Measurements from ENCODE around the gene AGAP3.

DNA sequence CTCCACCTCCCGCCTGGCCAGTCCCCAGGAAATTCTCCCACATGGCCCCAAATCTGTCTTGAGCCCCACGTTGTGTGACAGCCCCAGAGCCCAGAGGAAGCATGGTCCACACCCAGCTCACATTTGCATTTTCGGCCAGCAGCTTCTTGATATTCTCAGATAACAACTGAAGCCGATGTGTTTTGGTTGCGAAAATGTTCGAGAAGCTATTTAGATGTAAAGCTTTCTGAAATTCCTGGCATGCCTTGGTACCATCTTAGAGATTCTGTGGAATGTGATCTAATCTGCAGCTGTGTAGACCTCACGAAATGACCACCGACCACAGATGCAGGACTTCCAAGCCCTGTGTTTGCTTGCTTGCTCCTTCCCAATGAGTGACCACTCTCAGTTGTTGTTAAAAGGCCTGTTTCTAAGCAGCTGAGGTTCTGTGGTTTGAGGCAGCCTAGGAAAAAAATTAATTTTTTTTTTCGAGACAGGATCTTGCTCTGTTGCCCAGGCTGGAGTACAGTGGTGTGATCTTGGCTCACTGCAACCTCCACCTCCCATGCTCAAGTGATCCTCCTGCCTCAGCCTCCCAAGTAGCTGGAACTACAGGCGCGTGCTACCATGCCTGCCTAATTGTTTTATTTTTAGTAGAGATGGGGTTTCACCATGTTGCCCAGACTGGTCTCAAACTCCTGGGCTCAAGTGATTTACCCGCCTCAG lies 18.1 kb upstream of the AGAP3 start:
- TF ChIP-seq, protein P1, sequence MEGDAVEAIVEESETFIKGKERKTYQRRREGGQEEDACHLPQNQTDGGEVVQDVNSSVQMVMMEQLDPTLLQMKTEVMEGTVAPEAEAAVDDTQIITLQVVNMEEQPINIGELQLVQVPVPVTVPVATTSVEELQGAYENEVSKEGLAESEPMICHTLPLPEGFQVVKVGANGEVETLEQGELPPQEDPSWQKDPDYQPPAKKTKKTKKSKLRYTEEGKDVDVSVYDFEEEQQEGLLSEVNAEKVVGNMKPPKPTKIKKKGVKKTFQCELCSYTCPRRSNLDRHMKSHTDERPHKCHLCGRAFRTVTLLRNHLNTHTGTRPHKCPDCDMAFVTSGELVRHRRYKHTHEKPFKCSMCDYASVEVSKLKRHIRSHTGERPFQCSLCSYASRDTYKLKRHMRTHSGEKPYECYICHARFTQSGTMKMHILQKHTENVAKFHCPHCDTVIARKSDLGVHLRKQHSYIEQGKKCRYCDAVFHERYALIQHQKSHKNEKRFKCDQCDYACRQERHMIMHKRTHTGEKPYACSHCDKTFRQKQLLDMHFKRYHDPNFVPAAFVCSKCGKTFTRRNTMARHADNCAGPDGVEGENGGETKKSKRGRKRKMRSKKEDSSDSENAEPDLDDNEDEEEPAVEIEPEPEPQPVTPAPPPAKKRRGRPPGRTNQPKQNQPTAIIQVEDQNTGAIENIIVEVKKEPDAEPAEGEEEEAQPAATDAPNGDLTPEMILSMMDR (IDR thresholded peaks at IDR 0.05; ENCODE audit: insufficient read depth, low read depth, low read length), result no peak
- TF ChIP-seq EZH2 (IDR thresholded peaks at IDR 0.05; ENCODE audit: insufficient read depth, low read length), result no peak

Data from astrocyte (in vitro differentiated cells and primary cell).